ENCODE measurements around the gene SNX10.
"Not testable (repeated sequence)": the region's sequence is repeated elsewhere in the genome, so short reads cannot be mapped to it uniquely, and the experiment has no call there.

SNX10 gene

DNA sequence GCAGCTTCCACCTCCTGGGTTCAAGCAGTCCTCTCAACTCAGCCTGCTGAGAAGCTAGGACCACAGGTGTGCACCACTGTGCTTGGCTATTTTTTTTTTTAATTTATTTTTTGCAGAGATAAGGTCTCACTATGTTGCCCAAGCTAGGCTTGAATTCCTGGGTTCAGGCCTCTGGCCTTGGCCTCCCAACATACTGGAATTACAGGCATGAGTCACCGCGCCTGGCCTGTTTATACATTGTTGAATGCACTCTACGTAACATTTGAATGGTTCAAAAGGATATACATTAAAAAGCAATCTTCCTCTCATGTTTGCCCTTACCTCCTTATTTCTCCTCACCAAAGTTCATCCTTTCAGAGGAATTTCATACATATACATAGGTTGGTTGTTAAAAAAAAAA is 7.2 kb upstream of the SNX10 start:
- H2BK120ac ChIP-seq (ENCODE audit: insufficient read depth, low read length, poor library complexity): no peak overlapping the region
- no peak overlapping the region for H3K27ac ChIP-seq (ENCODE audit: low read depth, low read length)
- H2AK5ac ChIP-seq (ENCODE audit: low read length): no peak overlapping the region
- H3K23ac ChIP-seq (ENCODE audit: low read length): no peak overlapping the region
- no peak overlapping the region for H2BK5ac ChIP-seq (ENCODE audit: low read depth, low read length, poor library complexity)
- no peak overlapping the region for H3K4me2 ChIP-seq (ENCODE audit: low read length)
- H3K9ac ChIP-seq (ENCODE audit: low read length): no peak overlapping the region
- H3K14ac ChIP-seq (ENCODE audit: low read length): no peak overlapping the region
- no peak overlapping the region for H3K4ac ChIP-seq (ENCODE audit: low read depth, low read length)
- no peak overlapping the region for H3K18ac ChIP-seq (ENCODE audit: low read length)
- no peak overlapping the region for H2AFZ ChIP-seq (ENCODE audit: insufficient read depth, low read length, poor library complexity)
- no peak overlapping the region for H4K8ac ChIP-seq (ENCODE audit: low read depth, low read length)
- WGBS (ENCODE audit: extremely low coverage, insufficient coverage, insufficient read length): no CpG with 5 or more reads among the region's 3 CpGs
- H3K27me3 ChIP-seq (ENCODE audit: insufficient read depth, low read length): no peaks in the 10 kb centered on the region
- H3K79me2 ChIP-seq (ENCODE audit: control insufficient read depth, insufficient read depth, low read length, poor library complexity): no peaks in the 10 kb centered on the region
- H2BK12ac ChIP-seq (ENCODE audit: low read length): no peak overlapping the region
- no peaks in the 10 kb centered on the region for H3K4me1 ChIP-seq (ENCODE audit: control insufficient read depth in 1 of 2, insufficient read depth in 2 of 2, low read length in 2 of 2)
- H3K36me3 ChIP-seq (ENCODE audit: control insufficient read depth in 1 of 2, insufficient read depth in 2 of 2, low read length in 2 of 2): no peaks in the 10 kb centered on the region
- no peak overlapping the region for H4K12ac ChIP-seq (ENCODE audit: low read depth, low read length)
- no peak overlapping the region for H3K4me3 ChIP-seq (ENCODE audit: low read depth, low read length)
- no peak overlapping the region for H4K91ac ChIP-seq (ENCODE audit: low read depth, low read length)
- peak; percentile 50 to 69 for DNase-seq
- H3K79me1 ChIP-seq (ENCODE audit: low read length): no peaks in the 10 kb centered on the region
- no peaks in the 10 kb centered on the region for H3K9me3 ChIP-seq (ENCODE audit: insufficient read depth, low read depth, low read length)

DNA sequence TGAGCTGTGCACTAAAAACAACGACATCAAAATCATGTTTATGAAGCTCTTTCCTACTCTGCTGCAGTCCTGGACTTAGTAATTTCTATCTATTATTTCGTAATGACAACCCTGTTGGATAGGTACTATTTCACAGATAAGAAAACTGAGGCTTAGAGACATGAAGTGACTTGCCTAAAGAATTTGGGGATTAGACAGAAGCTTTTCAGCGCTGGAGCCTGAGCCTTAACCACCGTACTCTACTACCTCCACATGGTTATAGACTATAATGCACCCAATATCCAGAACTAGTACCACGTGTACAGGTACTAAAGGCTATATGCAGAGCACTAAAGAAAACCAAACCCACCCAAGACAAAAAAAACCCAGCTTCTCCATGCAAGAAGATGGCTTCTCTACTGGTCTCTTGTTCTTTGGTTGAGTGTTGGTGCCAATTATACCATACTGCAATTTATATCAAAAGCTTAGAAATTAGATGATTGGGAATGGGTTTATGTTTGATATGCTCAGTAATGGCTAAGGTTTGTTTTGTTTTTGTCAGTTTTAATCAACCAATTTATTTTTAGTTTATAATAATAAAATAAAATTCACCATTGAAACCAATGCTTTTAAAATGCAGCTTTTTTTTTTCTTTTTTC is 6.5 kb upstream of the SNX10 start:
- no peak overlapping the region for H3K9ac ChIP-seq (ENCODE audit: low read length)
- H3K4me3 ChIP-seq (ENCODE audit: low read depth, low read length): no peak overlapping the region
- no peaks in the 10 kb centered on the region for H3K79me2 ChIP-seq (ENCODE audit: control insufficient read depth, insufficient read depth, low read length, poor library complexity)
- no peak overlapping the region for H2BK5ac ChIP-seq (ENCODE audit: low read depth, low read length, poor library complexity)
- no peak overlapping the region for H3K14ac ChIP-seq (ENCODE audit: low read length)
- no peaks in the 10 kb centered on the region for H3K27me3 ChIP-seq (ENCODE audit: insufficient read depth, low read length)
- no peak overlapping the region for H3K23ac ChIP-seq (ENCODE audit: low read length)
- no peaks in the 10 kb centered on the region for H3K79me1 ChIP-seq (ENCODE audit: low read length)
- no peak overlapping the region for H3K18ac ChIP-seq (ENCODE audit: low read length)
- H2BK12ac ChIP-seq (ENCODE audit: low read length): no peak overlapping the region
- H2BK120ac ChIP-seq (ENCODE audit: insufficient read depth, low read length, poor library complexity): no peak overlapping the region
- H4K91ac ChIP-seq (ENCODE audit: low read depth, low read length): no peak overlapping the region
- no peak overlapping the region for H3K4ac ChIP-seq (ENCODE audit: low read depth, low read length)
- H4K8ac ChIP-seq (ENCODE audit: low read depth, low read length): no peak overlapping the region
- H3K27ac ChIP-seq (ENCODE audit: low read depth, low read length): no peak overlapping the region
- H3K4me2 ChIP-seq (ENCODE audit: low read length): no peak overlapping the region
- H2AK5ac ChIP-seq (ENCODE audit: low read length): no peak overlapping the region
- no peak overlapping the region for H4K12ac ChIP-seq (ENCODE audit: low read depth, low read length)
- H3K4me1 ChIP-seq (ENCODE audit: control insufficient read depth in 1 of 2, insufficient read depth in 2 of 2, low read length in 2 of 2): no peaks in the 10 kb centered on the region
- H3K9me3 ChIP-seq (ENCODE audit: insufficient read depth, low read depth, low read length): no peaks in the 10 kb centered on the region
- H2AFZ ChIP-seq (ENCODE audit: insufficient read depth, low read length, poor library complexity): no peak overlapping the region
- DNase-seq: peak; percentile 73 to 82
- no peaks in the 10 kb centered on the region for H3K36me3 ChIP-seq (ENCODE audit: control insufficient read depth in 1 of 2, insufficient read depth in 2 of 2, low read length in 2 of 2)
- no CpG with 5 or more reads among the region's 5 CpGs for WGBS (ENCODE audit: extremely low coverage, insufficient coverage, insufficient read length)

DNA sequence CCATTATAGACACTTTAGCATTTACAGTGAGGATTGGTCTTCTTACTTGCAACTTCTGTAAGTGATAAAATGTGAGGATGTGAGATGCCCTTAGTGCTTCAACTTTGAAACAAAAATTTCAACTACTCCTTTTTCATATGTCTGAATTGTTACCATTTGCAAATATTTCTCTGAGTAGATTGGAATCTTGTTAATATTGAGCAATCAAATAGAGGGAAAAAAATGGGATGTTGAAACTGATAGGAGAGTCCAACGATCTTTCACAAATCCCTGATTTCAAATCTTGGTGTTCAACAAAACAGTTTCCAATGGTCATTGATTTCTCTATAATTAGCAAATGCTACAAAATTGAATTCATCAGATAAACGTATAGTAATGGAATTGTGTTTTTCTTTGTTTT is 5.5 kb upstream of the SNX10 start:
- H4K12ac ChIP-seq (ENCODE audit: low read depth, low read length): no peak overlapping the region
- no peak overlapping the region for H3K4me2 ChIP-seq (ENCODE audit: low read length)
- H3K36me3 ChIP-seq (ENCODE audit: control insufficient read depth in 1 of 2, insufficient read depth in 2 of 2, low read length in 2 of 2): no peaks in the 10 kb centered on the region
- H3K4me3 ChIP-seq (ENCODE audit: low read depth, low read length): no peak overlapping the region
- no peak overlapping the region for H3K27ac ChIP-seq (ENCODE audit: low read depth, low read length)
- H2BK12ac ChIP-seq (ENCODE audit: low read length): no peak overlapping the region
- no peaks in the 10 kb centered on the region for H3K27me3 ChIP-seq (ENCODE audit: insufficient read depth, low read length)
- H3K23ac ChIP-seq (ENCODE audit: low read length): no peak overlapping the region
- no peaks in the 10 kb centered on the region for H3K79me1 ChIP-seq (ENCODE audit: low read length)
- no peak overlapping the region for H3K9ac ChIP-seq (ENCODE audit: low read length)
- H3K18ac ChIP-seq (ENCODE audit: low read length): no peak overlapping the region
- H2BK5ac ChIP-seq (ENCODE audit: low read depth, low read length, poor library complexity): no peak overlapping the region
- H3K9me3 ChIP-seq (ENCODE audit: insufficient read depth, low read depth, low read length): no peaks in the 10 kb centered on the region
- no peaks in the 10 kb centered on the region for H3K79me2 ChIP-seq (ENCODE audit: control insufficient read depth, insufficient read depth, low read length, poor library complexity)
- H2AK5ac ChIP-seq (ENCODE audit: low read length): no peak overlapping the region
- H4K91ac ChIP-seq (ENCODE audit: low read depth, low read length): no peak overlapping the region
- peak in 1 of 2 donors; percentile 72 for DNase-seq
- H2BK120ac ChIP-seq (ENCODE audit: insufficient read depth, low read length, poor library complexity): no peak overlapping the region
- no peak overlapping the region for H2AFZ ChIP-seq (ENCODE audit: insufficient read depth, low read length, poor library complexity)
- no peaks in the 10 kb centered on the region for H3K4me1 ChIP-seq (ENCODE audit: control insufficient read depth in 1 of 2, insufficient read depth in 2 of 2, low read length in 2 of 2)
- no peak overlapping the region for H4K8ac ChIP-seq (ENCODE audit: low read depth, low read length)
- no CpG with 5 or more reads among the region's 2 CpGs for WGBS (ENCODE audit: extremely low coverage, insufficient coverage, insufficient read length)
- no peak overlapping the region for H3K4ac ChIP-seq (ENCODE audit: low read depth, low read length)
- no peak overlapping the region for H3K14ac ChIP-seq (ENCODE audit: low read length)

DNA sequence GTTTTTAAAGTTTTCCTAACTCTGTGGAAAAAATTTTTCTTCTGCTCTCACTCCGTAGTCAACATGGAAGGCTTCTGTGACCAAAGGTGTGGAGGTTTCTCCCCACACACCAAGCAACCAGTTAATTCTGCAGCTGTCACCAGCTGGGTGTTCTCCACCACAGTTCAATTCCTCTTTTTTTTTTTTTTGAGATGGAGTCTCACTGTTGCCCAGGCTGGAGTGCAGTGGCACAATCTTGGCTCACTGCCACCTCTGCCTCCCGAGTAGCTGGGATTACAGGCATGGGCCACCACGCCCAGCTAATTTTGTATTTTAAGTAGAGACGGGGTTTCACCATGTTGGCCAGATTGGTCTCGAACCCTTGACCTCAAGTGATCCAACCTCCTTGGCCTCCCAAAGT is 3.5 kb upstream of the SNX10 start:
- not testable (repeated sequence) for H3K4me3 ChIP-seq (ENCODE audit: low read depth, low read length); H3K36me3 ChIP-seq (ENCODE audit: control insufficient read depth in 1 of 2, insufficient read depth in 2 of 2, low read length in 2 of 2); H4K91ac ChIP-seq (ENCODE audit: low read depth, low read length); H2BK5ac ChIP-seq (ENCODE audit: low read depth, low read length, poor library complexity); H3K14ac ChIP-seq (ENCODE audit: low read length); H3K23ac ChIP-seq (ENCODE audit: low read length); H3K27ac ChIP-seq (ENCODE audit: low read depth, low read length); H3K9me3 ChIP-seq (ENCODE audit: insufficient read depth, low read depth, low read length); H4K8ac ChIP-seq (ENCODE audit: low read depth, low read length); H3K18ac ChIP-seq (ENCODE audit: low read length); H3K79me2 ChIP-seq (ENCODE audit: control insufficient read depth, insufficient read depth, low read length, poor library complexity); H2BK120ac ChIP-seq (ENCODE audit: insufficient read depth, low read length, poor library complexity); H2AFZ ChIP-seq (ENCODE audit: insufficient read depth, low read length, poor library complexity); H3K27me3 ChIP-seq (ENCODE audit: insufficient read depth, low read length); H3K9ac ChIP-seq (ENCODE audit: low read length); H3K4me2 ChIP-seq (ENCODE audit: low read length); H4K12ac ChIP-seq (ENCODE audit: low read depth, low read length); H3K79me1 ChIP-seq (ENCODE audit: low read length); H2BK12ac ChIP-seq (ENCODE audit: low read length); DNase-seq; H3K4me1 ChIP-seq (ENCODE audit: control insufficient read depth in 1 of 2, insufficient read depth in 2 of 2, low read length in 2 of 2); H2AK5ac ChIP-seq (ENCODE audit: low read length); H3K4ac ChIP-seq (ENCODE audit: low read depth, low read length)
- no CpG with 5 or more reads among the region's 5 CpGs for WGBS (ENCODE audit: extremely low coverage, insufficient coverage, insufficient read length)

Measured in trophoblast cell (in vitro differentiated cells and primary cell).